Aorta (tissue), 5 donors: Measurements from ENCODE around the gene LRP11. TPM values are rescaled to one million over a fixed set of nuclear protein-coding genes. Genes with fewer than 3 reads are reported as not detected.
A peak's percentile ranks its signal among the peaks of the same experiment; 100 is the strongest.

ENCODE experiments used
- ATAC-seq: fragments of 200-7000 bp; cut with Tn5 transposase; one replicate; pipeline ENCODE4 v1.9.1; 2022; ENCODE audit warnings: moderate library complexity; ENCODE audit not compliant: low FRiP score
- DNase-seq, 2 donors: peaks; one replicate each; pipeline ENCODE4 v3.0.0-alpha.2; 2020
- H3K27ac ChIP-seq, 2 donors: one replicate each; pipeline ENCODE4 v1.5.1; 2013; ENCODE audit warnings: low read length in 2 of 2, mild to moderate bottlenecking in 2 of 2, moderate library complexity in 2 of 2, control low read depth in 1 of 2, inconsistent platforms in 1 of 2, low read depth in 1 of 2
- H3K27me3 ChIP-seq, 2 donors: one replicate each; pipeline ENCODE4 v1.6.1; 2013; ENCODE audit warnings: control low read depth in 1 of 2, low read length in 1 of 2, mild to moderate bottlenecking in 1 of 2, moderate library complexity in 1 of 2; ENCODE audit not compliant: insufficient read depth in 2 of 2, control insufficient read depth in 1 of 2
- H3K36me3 ChIP-seq, 2 donors: one replicate each; pipeline ENCODE4 v1.6.1; 2013; ENCODE audit warnings: control low read depth in 1 of 2, low read length in 1 of 2, mild to moderate bottlenecking in 1 of 2; ENCODE audit not compliant: insufficient read depth in 2 of 2, control insufficient read depth in 1 of 2
- H3K4me1 ChIP-seq, 2 donors: one replicate each; pipeline ENCODE4 v1.6.1; 2013; ENCODE audit warnings: low read length in 2 of 2, control low read depth in 1 of 2, mild to moderate bottlenecking in 1 of 2, moderate library complexity in 1 of 2; ENCODE audit not compliant: insufficient read depth in 2 of 2, control insufficient read depth in 1 of 2
- H3K4me3 ChIP-seq, 2 donors: one replicate each; pipeline ENCODE4 v1.5.1; 2013; ENCODE audit warnings: low read length in 2 of 2, control low read depth in 1 of 2, mild to moderate bottlenecking in 1 of 2
- H3K9me3 ChIP-seq: one replicate; pipeline ENCODE4 v1.6.1; 2013; ENCODE audit warnings: mild to moderate bottlenecking, low read length; ENCODE audit not compliant: control insufficient read depth
- WGBS, 2 donors: extraction: QIAGEN DNeasy Blood & Tissue Kit; methylation state at CpG; one replicate each; pipeline ENCODE4 v1.1.7; 2013; 5-methylcytosine and 5-hydroxymethylcytosine counted together
- intact Hi-C, 2 donors: fragments of 100-400 bp; cut with DNase I; formaldehyde crosslinking; loops; one replicate each; pipeline versions ENCODE4 v1.14.2 to v1.15.0; 2022
- polyA plus RNA-seq, 2 donors: library from polyadenylated mRNA; stranded (reverse); fragments of 200-250 nt; gene quantifications; one replicate each; pipeline ENCODE4 v1.2.3, GENCODE V29; 2013
- total RNA-seq, 2 donors: library from RNA; stranded (reverse); fragmentation: NEBNext Ultra II Directional; extraction: Animal tissue kit (Norgen Biotek cat#: 25700); gene quantifications; one replicate each; pipeline ENCODE4 v1.2.1, GENCODE V29; 2021
- donor health status: healthy with polysubstance abuse.
- donor health status: Bipolar disorder and iron deficiency.
- donor health status: DM: no; HTN: no; CAD: no.
- donor health status: DM: no; HTN: no; CAD: no.
- donor health status: DM: yes; HTN: yes; CAD: no.

LRP11 gene
- total and polyA plus RNA-seq, 4 donors, result 0.63 to 35.3 (median 18.8) TPM

DNA sequence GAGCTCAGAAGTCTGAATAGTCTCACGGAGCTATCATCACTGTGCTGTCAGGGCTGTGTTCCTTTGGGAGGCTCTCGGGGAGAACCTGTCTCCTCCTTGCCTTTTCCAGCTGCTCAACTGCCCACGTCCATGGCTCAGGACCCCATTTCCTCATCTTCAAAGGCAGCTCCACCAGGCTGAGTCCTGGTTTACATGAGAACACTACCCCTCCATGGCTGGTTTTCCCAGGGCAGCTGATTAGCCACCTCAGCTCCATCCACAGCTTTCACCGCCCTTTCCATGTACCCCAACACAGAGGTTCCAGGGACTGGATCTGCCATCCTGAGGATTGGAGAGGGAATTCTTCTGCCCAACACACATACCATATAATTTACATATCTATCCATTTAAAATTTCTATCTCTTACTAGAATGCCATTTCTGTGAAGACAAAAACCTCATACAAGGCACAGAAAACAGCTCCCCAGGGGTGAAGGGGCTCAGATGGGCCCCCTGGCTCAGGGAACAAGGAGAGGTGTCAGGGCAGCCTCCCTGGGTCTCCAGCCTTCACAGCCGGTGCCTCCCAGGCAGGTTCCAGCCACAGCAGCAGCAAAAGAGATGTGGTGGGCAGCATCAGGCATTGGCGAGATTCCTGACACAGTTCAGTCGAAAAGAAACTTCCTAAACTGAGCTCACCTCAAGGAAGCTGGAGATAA lies 35.9 kb upstream of the LRP11 start:
- Histone ChIP-seq H3K27ac (no peak overlapping the region), H3K9me3 (no peaks in the 10 kb centered on the region), H3K4me3 (no peak overlapping the region), H3K36me3 (no peaks in the 10 kb centered on the region), H3K27me3 (no peaks in the 10 kb centered on the region), H3K4me1 (peaks cover 0 to 3% of the 10 kb centered on the region in 2 donors)
- DNase-seq (peak; percentile 21 to 40), ATAC-seq (no peak)
- WGBS, 2 donors, result 93 to 94% methylated on average over 7 of the region's 7 CpGs
- intact Hi-C loops, result no loop called here

GRCh38 chr6:149899486-149899885 lies 35.3 kb upstream of the LRP11 start:
- 97% methylated on average over 6 of the region's 6 CpGs for WGBS, 2 donors
- Histone ChIP-seq H3K4me3 (no peak overlapping the region), H3K4me1 (peaks cover 0 to 3% of the 10 kb centered on the region in 2 donors), H3K36me3 (no peaks in the 10 kb centered on the region), H3K27me3 (no peaks in the 10 kb centered on the region), H3K27ac (no peak overlapping the region), H3K9me3 (no peaks in the 10 kb centered on the region)
- ATAC-seq (no peak), DNase-seq (peak; percentile 17 to 34)
- intact Hi-C loops, result no loop called here

DNA sequence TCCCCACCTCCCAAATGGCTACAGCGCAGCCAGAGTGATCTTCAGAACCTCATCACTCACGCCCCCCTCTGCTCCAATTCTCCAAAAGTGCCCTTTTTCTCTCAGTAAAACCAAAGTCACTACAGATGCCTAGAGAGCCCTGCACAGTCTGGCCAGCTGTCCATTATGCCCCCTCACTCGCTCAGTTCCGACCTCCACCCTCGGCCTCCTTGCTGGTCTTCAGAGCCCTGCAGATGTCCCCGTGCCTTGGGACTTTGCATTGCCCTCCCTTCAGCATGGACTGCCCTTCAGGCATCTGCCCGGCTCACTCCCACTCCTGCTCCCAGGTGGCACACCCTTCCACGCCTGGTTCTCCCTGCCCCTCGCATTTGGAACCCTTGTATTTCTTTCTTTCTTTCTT lies 34.8 kb upstream of the LRP11 start:
- H3K36me3 ChIP-seq, result no peaks in the 10 kb centered on the region
- H3K27me3 ChIP-seq, result no peaks in the 10 kb centered on the region
- peaks cover 0 to 3% of the 10 kb centered on the region in 2 donors for H3K4me1 ChIP-seq
- no peak overlapping the region for H3K4me3 ChIP-seq
- 96 to 97% methylated on average over 9 of the region's 9 CpGs for WGBS, 2 donors
- DNase-seq (peak; percentile 26 to 73), ATAC-seq (no peak)
- intact Hi-C loops, result no loop called here
- H3K9me3 ChIP-seq, result no peaks in the 10 kb centered on the region
- no peak overlapping the region for H3K27ac ChIP-seq

DNA sequence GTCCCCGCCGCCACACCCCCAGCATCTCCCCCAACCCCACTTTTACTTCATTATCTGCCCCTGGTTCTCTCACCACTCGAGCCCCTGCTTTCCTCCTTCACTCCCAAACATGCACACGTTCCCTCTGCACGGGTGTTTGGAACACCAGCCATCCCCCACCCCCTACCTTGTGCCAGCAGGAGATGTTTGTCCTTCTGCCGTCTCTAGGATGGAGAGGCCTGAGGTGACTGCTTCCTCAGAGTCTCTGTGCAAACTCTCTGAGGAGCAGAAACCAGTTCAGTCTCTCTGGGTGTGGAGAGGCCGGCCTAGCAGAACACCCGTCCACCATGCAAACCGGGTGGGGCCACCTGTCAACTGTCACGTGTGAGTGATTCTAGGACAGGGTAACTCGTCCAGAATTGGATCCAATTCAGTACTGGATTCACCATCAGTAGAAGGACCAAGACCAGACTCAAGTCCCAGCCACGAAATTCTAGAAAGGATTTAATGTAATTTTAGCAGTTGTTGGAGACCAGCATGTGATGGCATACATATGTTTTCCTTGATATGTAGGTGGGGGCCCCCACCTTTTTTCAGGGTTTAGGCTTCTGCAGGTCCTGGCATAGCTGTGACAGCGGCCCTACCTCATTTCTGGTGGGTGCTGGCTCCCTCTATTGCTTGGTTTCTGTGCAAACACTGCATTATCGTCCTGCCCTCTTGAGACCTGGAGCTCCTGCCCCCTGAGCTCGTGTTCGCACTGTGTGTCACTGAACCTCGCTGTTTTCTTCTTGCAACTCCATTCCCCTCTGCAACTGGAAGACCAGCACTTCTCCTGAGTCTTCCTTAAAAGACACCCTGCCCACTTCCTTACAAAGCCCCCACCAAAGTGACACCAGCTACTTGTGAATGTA lies 33.9 kb upstream of the LRP11 start, which contains the start of gene RAET1E:
Gene RAET1E (minus strand): TSS at position 259 of the 890 bp plus-strand sequence. CDS start 7,212 bp downstream, outside the sequence.
- 72 to 73% methylated on average over 15 to 17 of the region's 17 CpGs for WGBS, 2 donors
- Histone ChIP-seq H3K4me1 (peaks cover 0 to 3% of the 10 kb centered on the region in 2 donors), H3K27ac (peak within 1 kb of the TSS in 1 of 2 donors; percentile 39), H3K4me3 (no peak within 1 kb of the TSS), H3K9me3 (no peaks in the 10 kb centered on the region), H3K36me3 (no peaks in the 10 kb centered on the region), H3K27me3 (no peaks in the 10 kb centered on the region)
- DNase-seq, result peak; percentile 26 to 47
- no peak for ATAC-seq
- intact Hi-C loops, result no loop called here

GRCh38 chr6:149897015-149897697 lies 33.0 kb upstream of the LRP11 start:
- 12 to 13% methylated on average over 13 of the region's 13 CpGs for WGBS, 2 donors
- Histone ChIP-seq H3K4me3 (no peak overlapping the region), H3K4me1 (peaks cover 0 to 3% of the 10 kb centered on the region in 2 donors), H3K9me3 (no peaks in the 10 kb centered on the region), H3K36me3 (no peaks in the 10 kb centered on the region), H3K27ac (peak overlapping the region in 1 of 2 donors; percentile 39), H3K27me3 (no peaks in the 10 kb centered on the region)
- ATAC-seq (peak; percentile 94), DNase-seq (peak; percentile 94 to 95)
- intact Hi-C loops, result no loop called here

DNA sequence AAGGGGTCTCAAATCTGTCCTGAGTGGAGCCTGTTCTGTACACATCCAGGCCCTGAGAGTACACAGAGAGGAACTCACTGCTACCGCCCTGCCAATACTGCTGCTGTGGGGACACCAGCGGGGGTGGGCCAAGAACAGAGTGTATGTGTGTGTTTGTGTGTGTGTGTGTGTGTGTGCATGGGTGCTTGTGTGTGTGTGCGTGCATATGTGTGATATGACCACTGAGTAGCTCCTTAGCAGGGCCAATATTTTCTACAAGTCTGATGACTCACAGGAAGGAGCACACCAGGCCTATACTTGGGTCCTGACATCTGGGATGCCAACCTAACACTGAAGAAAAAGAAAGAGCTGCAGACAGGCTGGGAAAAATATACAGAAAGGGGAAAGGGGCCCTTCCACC lies 32.3 kb upstream of the LRP11 start:
- no peak overlapping the region for H3K4me3 ChIP-seq
- ATAC-seq (peak; percentile 16), DNase-seq (peak in 1 of 2 donors; percentile 47)
- WGBS, 2 donors, result 86 to 87% methylated on average over 3 of the region's 3 CpGs
- H3K4me1 ChIP-seq, result peaks cover 0 to 3% of the 10 kb centered on the region in 2 donors
- no peaks in the 10 kb centered on the region for H3K9me3 ChIP-seq
- H3K27me3 ChIP-seq, result no peaks in the 10 kb centered on the region
- H3K36me3 ChIP-seq, result no peaks in the 10 kb centered on the region
- peak overlapping the region in 1 of 2 donors; percentile 27 for H3K27ac ChIP-seq
- intact Hi-C loops, result no loop called here

- DNase-seq (peak in 1 of 2 donors; percentile 71), ATAC-seq (no peak)
- Histone ChIP-seq H3K27me3 (no peaks in the 10 kb centered on the region), H3K36me3 (no peaks in the 10 kb centered on the region), H3K27ac (no peak overlapping the region), H3K4me3 (no peak overlapping the region), H3K9me3 (no peaks in the 10 kb centered on the region), H3K4me1 (peaks cover 0 to 3% of the 10 kb centered on the region in 2 donors)
- intact Hi-C loops, result no loop called here
- 57 to 59% methylated on average over 5 of the region's 5 CpGs for WGBS, 2 donors
These were observed 31.7 kb upstream of the LRP11 start for GRCh38 chr6:149895833-149896271.

DNA sequence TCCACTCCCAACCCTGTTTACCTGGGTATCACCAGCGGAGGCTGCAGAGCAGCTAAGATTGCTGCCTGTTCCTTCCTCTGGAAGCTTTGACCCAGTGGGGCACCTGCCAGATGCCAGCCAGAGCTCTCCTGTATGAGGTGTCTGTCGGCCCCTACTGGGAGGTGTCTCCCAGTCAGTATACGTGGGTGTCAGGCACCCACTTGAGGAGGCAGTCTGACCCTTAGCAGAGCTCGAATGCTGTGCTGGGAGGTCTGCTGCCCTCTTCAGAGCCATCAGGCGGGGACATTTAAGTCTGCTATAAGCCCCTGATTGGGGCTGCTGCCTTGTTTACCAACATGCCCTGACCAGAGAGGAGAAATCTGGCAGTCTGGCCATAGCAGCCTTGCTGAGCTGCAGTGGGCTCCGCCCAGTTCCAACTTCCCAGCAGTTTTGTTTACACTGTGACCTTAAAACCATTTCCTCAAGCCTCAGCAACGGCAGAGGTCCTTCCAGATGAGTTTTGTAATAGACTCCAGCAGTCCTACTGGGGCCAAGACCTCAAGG lies 31.0 kb upstream of the LRP11 start:
- Histone ChIP-seq H3K27ac (no peak overlapping the region), H3K4me1 (peaks cover 0 to 3% of the 10 kb centered on the region in 2 donors), H3K36me3 (no peaks in the 10 kb centered on the region), H3K27me3 (no peaks in the 10 kb centered on the region), H3K9me3 (no peaks in the 10 kb centered on the region), H3K4me3 (no peak overlapping the region)
- intact Hi-C loops, result no loop called here
- 43% methylated on average over 7 of the region's 7 CpGs for WGBS, 2 donors
- peak; percentile 76 for ATAC-seq
- peak in 1 of 2 donors; percentile 80 for DNase-seq
